Uterine smooth muscle cell (primary cell): ENCODE data around the gene IL18R1. TPM values are rescaled to one million over a fixed set of nuclear protein-coding genes. Genes with fewer than 3 reads are reported as not detected.

Experiments
- total RNA-seq: library from RNA; depleted of rRNA; stranded (reverse); fragments of >200 nt; gene quantifications from 2 replicates; pipeline ENCODE4 v1.2.3, GENCODE V29; 2014

IL18R1 gene, protein sequence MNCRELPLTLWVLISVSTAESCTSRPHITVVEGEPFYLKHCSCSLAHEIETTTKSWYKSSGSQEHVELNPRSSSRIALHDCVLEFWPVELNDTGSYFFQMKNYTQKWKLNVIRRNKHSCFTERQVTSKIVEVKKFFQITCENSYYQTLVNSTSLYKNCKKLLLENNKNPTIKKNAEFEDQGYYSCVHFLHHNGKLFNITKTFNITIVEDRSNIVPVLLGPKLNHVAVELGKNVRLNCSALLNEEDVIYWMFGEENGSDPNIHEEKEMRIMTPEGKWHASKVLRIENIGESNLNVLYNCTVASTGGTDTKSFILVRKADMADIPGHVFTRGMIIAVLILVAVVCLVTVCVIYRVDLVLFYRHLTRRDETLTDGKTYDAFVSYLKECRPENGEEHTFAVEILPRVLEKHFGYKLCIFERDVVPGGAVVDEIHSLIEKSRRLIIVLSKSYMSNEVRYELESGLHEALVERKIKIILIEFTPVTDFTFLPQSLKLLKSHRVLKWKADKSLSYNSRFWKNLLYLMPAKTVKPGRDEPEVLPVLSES
- 0.12 and 0.33 TPM in 2 replicates for total RNA-seq

DNA sequence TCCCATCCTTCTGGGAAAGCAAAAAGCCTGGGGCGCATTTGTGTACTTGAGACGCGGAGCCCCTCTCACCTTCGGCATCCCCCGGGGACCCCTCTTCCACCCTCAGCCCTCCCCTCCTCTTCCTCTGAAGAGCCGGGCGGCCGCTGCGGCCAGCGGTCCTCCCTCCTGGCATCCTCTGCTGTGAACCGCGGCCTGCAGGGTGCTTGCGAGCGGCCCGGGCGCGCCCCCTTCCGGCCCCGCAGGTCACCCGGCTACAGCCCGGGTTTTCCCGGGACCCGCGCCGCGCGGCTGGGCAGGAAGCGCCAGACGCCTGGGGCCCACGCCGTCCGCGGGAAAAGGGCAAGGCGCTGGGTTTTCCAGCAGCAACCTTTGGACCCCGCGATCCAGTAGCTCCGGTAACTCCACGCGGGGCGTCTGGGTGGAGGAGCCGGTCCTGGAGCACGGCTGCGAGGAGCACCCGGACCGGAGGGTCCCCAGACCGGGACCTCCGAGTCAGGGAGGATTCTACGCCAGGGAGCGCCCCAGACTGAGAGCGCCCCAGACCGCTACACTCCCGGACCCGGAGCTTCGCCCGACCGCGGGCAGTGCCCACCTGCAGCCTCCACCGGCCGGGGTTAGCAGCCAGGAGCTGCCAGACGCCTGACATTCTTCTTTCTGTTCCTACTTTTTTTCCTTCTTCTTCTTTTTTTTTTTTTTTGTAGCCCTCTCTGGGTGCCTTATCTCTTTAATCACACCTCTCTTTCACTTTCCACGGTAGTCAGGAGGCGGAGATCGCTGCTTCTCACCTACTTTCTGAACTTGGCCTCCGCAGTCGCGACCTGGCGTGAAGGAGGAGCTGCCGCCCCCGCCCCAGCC, at the start of gene IL18R1:
IL18R1 (plus strand) TSS at position 271 of the 855 bp plus-strand sequence. CDS start 6,865 bp downstream, outside the sequence.

GRCh38 chr2:102310964-102311640, 44.5 kb upstream of the IL18R1 start, which contains the start of gene IL1RL1:
Gene IL1RL1 (plus strand): TSS chr2:102311563. CDS start chr2:102338265, 26,702 bp downstream.

DNA sequence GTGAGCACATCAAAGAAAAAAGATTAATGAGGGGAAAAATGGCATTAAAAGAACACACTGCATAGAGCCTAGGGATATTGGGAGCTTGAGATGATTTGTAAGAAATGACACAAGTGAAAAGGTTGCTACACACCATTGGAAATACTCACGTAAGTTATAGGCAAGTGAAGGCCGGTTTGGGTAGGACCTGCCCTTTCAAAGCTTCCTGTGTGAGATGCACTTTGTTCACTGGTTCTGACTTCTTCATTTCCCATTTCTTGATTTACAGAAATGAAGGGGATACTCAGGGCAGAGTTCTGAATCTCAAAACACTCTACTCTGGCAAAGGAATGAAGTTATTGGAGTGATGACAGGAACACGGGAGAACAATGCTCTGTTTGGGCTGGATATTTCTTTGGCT, 67.3 kb downstream of the IL18R1 start, which contains the start of gene IL18RAP:
IL18RAP (plus strand) TSS at position 251 of the 400 bp plus-strand sequence; CDS start at position 369, 118 bp downstream.

Other genes with a start within 250 kb of the IL18R1 start
- gene IL1R1, start 213.1 kb upstream of the IL18R1 start, total RNA-seq: 11.2 and 18.9 TPM in 2 replicates
- 1.4 and 1.7 TPM in 2 replicates for gene IL1RL2, start 168.8 kb upstream of the IL18R1 start, total RNA-seq
- gene IL1RL1, start 44.2 kb upstream of the IL18R1 start, total RNA-seq: 0.12 and 0.77 TPM in 2 replicates
- gene IL18RAP, start 67.4 kb downstream of the IL18R1 start, total RNA-seq: not detected in 2 replicates
- gene SLC9A4, start 117.4 kb downstream of the IL18R1 start, total RNA-seq: not detected in 2 replicates